Pancreas (tissue), 10 donors: ENCODE data around the gene COL25A1. TPM values are rescaled to one million over a fixed set of nuclear protein-coding genes. Genes with fewer than 3 reads are reported as not detected.

Experiments used
- ATAC-seq, 4 donors: fragments of 200-7000 bp; cut with Tn5 transposase; one replicate each; pipeline versions ENCODE4 v1.8.0 to v1.9.1; 2020; ENCODE audit warnings: mild to moderate bottlenecking in 4 of 4, moderate library complexity in 4 of 4
- DNase-seq, 6 donors: peaks; one replicate each; pipeline ENCODE4 v3.0.0-alpha.2; 2020
- FAIRE-seq: peaks from 2 replicates; lab custom pipeline; 2012; peaks lifted over from hg19 to GRCh38; lab: Jason Lieb, UNC
- H3K27ac ChIP-seq, 4 donors: fragments of 200-600 bp; sonication (generic); 1 replicate in 3 of 4; 2 replicates in 1 of 4; pipeline versions ENCODE4 v1.5.0 to v1.8.0; 2020
- H3K27me3 ChIP-seq, 4 donors: fragments of 200-600 bp; one replicate each; pipeline ENCODE4 v1.8.0; 2021
- H3K36me3 ChIP-seq, 3 donors: fragments of 200-600 bp; sonication (generic) in 1 of 3; one replicate each; pipeline versions ENCODE4 v1.5.0 to v1.8.0; 2020 to 2021
- H3K4me1 ChIP-seq, 3 donors: fragments of 200-600 bp; one replicate each; pipeline ENCODE4 v1.8.0; 2021
- H3K4me3 ChIP-seq, 4 donors: fragments of 200-600 bp; sonication (generic) in 2 of 4; one replicate each; pipeline versions ENCODE4 v1.5.0 to v1.8.0; 2020 to 2021
- H3K9me3 ChIP-seq, 4 donors: fragments of 200-600 bp; one replicate each; pipeline ENCODE4 v1.8.0; 2021
- WGBS, 2 donors: extraction: QIAGEN DNeasy Blood & Tissue Kit; methylation state at CpG; one replicate each; pipeline ENCODE4 v1.1.7; 2013; 5-methylcytosine and 5-hydroxymethylcytosine counted together
- intact Hi-C, 3 donors: fragments of 100-400 bp; cut with DNase I; formaldehyde crosslinking; loops; one replicate each; pipeline versions ENCODE4 v1.11.1 to v1.14.2; 2022
- polyA plus RNA-seq, 2 donors: library from polyadenylated mRNA; stranded (reverse); fragments of 200-250 nt; gene quantifications; one replicate each; pipeline ENCODE4 v1.2.3, GENCODE V29; 2013
- total RNA-seq, 6 donors: library from RNA; stranded (reverse); fragmentation: NEBNext Ultra II Directional in 4 of 6; extraction: Animal tissue kit (Norgen Biotek cat#: 25700) in 4 of 6; gene quantifications; one replicate each; pipeline versions ENCODE4 v1.2.1 to v1.2.4, GENCODE V29; 2021 to 2023
- TF ChIP-seq, protein P1 (sequence below), 4 donors: fragments of 200-600 bp; sonication (generic) in 3 of 4; IDR thresholded peaks; one replicate each; pipeline versions ENCODE4 v1.5.0 to v1.8.0; 2021; ENCODE audit warnings: antibody characterized with exemption in 4 of 4
- donor health status: healthy with polysubstance abuse.
- donor health status: DM: no; HTN: no; CAD: no; lungs with moderate emphysema.
- donor health status: DM: no; HTN: no; CAD: no.
- donor health status: control.
- donor health status: control.
- donor health status: Bipolar disorder and iron deficiency.
- donor health status: DM: yes; HTN: yes; CAD: no.
- donor health status: DM: no; HTN: no; CAD: no.
- donor health status: DM: no; HTN: no; CAD: no.
- donor health status: DM: yes; HTN: yes; CAD: no.

Gene COL25A1
- total and polyA plus RNA-seq, 8 donors = 0.08 to 0.46 (median 0.22) TPM

DNA sequence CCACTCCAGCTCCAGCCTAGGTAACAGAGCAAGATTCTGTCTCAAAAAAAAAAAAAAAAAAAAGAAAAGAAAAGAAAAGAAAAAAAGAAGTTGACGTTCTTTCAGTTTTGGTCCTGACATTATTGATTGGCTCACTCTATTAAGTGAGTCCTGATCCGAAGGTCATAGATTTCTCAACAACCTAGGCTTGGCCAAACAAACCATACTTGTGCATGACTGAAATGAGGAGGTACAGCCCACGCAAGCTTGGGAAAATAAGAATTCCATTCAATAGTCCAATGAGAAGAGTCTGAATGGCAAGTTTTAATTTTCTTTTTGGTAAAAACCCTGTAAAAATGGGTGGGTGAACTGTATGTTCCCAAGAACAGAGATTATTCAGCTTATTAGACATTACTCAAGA is 536.4 kb downstream of the COL25A1 start:
- H3K4me1 ChIP-seq = no peaks in the 10 kb centered on the region
- ATAC-seq = no peak
- TF ChIP-seq, protein P1, sequence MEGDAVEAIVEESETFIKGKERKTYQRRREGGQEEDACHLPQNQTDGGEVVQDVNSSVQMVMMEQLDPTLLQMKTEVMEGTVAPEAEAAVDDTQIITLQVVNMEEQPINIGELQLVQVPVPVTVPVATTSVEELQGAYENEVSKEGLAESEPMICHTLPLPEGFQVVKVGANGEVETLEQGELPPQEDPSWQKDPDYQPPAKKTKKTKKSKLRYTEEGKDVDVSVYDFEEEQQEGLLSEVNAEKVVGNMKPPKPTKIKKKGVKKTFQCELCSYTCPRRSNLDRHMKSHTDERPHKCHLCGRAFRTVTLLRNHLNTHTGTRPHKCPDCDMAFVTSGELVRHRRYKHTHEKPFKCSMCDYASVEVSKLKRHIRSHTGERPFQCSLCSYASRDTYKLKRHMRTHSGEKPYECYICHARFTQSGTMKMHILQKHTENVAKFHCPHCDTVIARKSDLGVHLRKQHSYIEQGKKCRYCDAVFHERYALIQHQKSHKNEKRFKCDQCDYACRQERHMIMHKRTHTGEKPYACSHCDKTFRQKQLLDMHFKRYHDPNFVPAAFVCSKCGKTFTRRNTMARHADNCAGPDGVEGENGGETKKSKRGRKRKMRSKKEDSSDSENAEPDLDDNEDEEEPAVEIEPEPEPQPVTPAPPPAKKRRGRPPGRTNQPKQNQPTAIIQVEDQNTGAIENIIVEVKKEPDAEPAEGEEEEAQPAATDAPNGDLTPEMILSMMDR (IDR thresholded peaks at IDR 0.05) = no peak
- intact Hi-C loops = no loop called here
- no peak overlapping the region for H3K27ac ChIP-seq
- no peak for FAIRE-seq
- no peaks in the 10 kb centered on the region for H3K36me3 ChIP-seq
- no peaks in the 10 kb centered on the region for H3K9me3 ChIP-seq
- H3K27me3 ChIP-seq = peaks cover 0 to 6% (median 2%) of the 10 kb centered on the region in 4 donors
- no peak overlapping the region for H3K4me3 ChIP-seq
- no peak for DNase-seq
- 43 to 50% methylated on average over 3 of the region's 3 CpGs for WGBS, 2 donors

- ATAC-seq = no peak
- peaks cover 0 to 15% (median 3%) of the 10 kb centered on the region in 4 donors for H3K27me3 ChIP-seq
- no peak overlapping the region for H3K4me3 ChIP-seq
- no peak overlapping the region for H3K27ac ChIP-seq
- no peaks in the 10 kb centered on the region for H3K4me1 ChIP-seq
- intact Hi-C loops = no loop called here
- FAIRE-seq = no peak
- no peaks in the 10 kb centered on the region for H3K36me3 ChIP-seq
- H3K9me3 ChIP-seq = no peaks in the 10 kb centered on the region
- TF ChIP-seq, protein P1 (IDR thresholded peaks at IDR 0.05) = no peak
- no peak for DNase-seq
- WGBS, 2 donors = 90 to 97% methylated on average over 4 of the region's 4 CpGs
These were observed 538.5 kb downstream of the COL25A1 start for GRCh38 chr4:108763986-108764385.

GRCh38 chr4:108763226-108763593 is 539.2 kb downstream of the COL25A1 start:
- no peak for FAIRE-seq
- peak; percentile 40 to 44 (median 42) for ATAC-seq
- Histone ChIP-seq H3K36me3 (no peaks in the 10 kb centered on the region), H3K9me3 (no peaks in the 10 kb centered on the region), H3K27me3 (peaks cover 0 to 15% (median 3%) of the 10 kb centered on the region in 4 donors), H3K4me3 (peak overlapping the region; percentile 19 to 61 (median 38)), H3K4me1 (no peaks in the 10 kb centered on the region), H3K27ac (no peak overlapping the region)
- DNase-seq = no peak
- TF ChIP-seq, protein P1 (IDR thresholded peaks at IDR 0.05) = no peak
- intact Hi-C loops = no loop called here
- WGBS, 2 donors = 5 to 12% methylated on average over 11 of the region's 11 CpGs

DNA sequence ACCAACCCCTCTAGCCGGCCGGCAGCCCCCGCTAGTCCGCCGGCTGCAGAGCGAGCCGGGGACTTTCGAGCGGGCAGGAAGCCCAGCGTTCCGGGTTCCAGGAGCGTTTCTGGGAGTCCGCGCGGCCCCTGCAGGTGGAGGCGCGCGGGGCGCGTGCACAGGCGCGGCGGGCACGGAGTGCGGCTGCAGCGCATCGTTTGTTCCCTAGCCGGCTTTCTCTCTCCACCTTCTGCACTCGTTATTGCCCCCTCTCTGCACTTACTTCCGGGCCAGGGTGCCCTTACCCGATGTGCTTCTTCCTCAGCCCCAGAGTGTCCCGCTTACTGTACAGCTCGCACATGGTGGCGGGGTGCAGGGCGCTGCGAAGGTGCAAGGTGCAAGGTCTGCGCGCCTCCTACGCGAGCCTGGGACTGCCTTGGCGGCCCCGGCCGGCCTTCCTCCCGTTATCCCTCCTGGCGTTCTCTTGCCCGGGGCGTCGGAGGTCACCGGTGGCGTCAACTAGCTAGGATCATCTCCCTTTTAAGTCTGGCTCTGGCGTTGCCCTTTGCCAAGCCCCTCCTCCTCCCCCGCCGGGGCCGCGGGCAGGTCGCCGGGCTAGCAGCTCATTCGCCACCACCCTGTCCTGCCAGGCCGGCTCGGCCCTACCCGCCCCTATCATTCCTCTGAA is 539.8 kb downstream of the COL25A1 start, which contains the start of gene ETNPPL:
Gene ETNPPL, minus strand, starts transcription at position 495 of the 667 bp plus-strand sequence. Its CDS starts 155 bp downstream, at position 340.
- H3K27me3 ChIP-seq = peaks cover 0 to 15% (median 3%) of the 10 kb centered on the region in 4 donors

More for the DNA sequence above, 539.8 kb downstream of the COL25A1 start, which contains the start of gene ETNPPL:
- Histone ChIP-seq H3K4me3 (peak within 1 kb of the TSS; percentile 19 to 61 (median 38)), H3K27ac (no peak within 1 kb of the TSS), H3K9me3 (no peaks in the 10 kb centered on the region), H3K4me1 (no peaks in the 10 kb centered on the region), H3K36me3 (no peaks in the 10 kb centered on the region)
- DNase-seq (peak; percentile 5 to 71 (median 28)), FAIRE-seq (no peak), ATAC-seq (peak; percentile 79 to 91 (median 84))
- intact Hi-C loops = no loop called here
- TF ChIP-seq, protein P1 (IDR thresholded peaks at IDR 0.05) = no peak
- WGBS, 2 donors = 0% methylated on average over 61 of the region's 61 CpGs

Other genes starting within 250 kb of the COL25A1 start
- 10 to 100 TPM; 11.8 to 16.5 (median 12.5) TPM for gene SEC24B, start 131.2 kb upstream of the COL25A1 start, total RNA-seq
- 1 to 10 TPM; 4.9 to 9.1 TPM for gene SEC24B, start 131.2 kb upstream of the COL25A1 start, polyA plus RNA-seq